Glomerular endothelial cell (primary cell): Measurements from ENCODE around the gene ACOX3. TPM values are rescaled to one million over a fixed set of nuclear protein-coding genes. Genes with fewer than 3 reads are reported as not detected.
"Not testable (repeated sequence)": the region's sequence is repeated elsewhere in the genome, so short reads cannot be mapped to it uniquely, and the experiment has no call there.

Experiments
- DNase-seq: peaks from one replicate; pipeline ENCODE4 v3.0.0-alpha.2; 2011; ENCODE audit warnings: low read depth, low spot score; ENCODE audit errors: extremely low read depth
- total RNA-seq: library from RNA; depleted of rRNA; stranded (reverse); fragments of >200 nt; gene quantifications from 2 replicates; pipeline ENCODE4 v1.2.3, GENCODE V29; 2015

ACOX3 gene
- total RNA-seq, 1 donor from 2014 or later = 31.5 TPM

DNA sequence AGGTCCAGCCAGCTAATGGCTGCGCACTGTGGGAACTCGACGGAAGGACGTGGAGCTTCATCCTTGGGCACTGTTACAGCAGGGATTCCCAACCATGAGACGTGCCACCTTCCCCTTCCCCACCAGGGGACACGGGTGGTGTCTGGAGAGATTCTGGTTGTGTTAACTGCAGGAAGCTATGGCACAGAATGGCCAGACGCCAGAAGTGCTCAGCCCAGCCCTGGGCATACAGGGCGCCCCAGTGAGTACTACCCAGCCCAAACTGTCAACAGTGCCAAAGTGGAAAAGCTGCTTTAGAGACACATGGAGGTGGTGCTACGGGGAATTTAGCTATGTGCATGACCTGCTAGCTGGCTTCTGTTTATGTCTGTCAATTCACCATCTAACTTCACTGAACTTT lies 32.8 kb downstream of the ACOX3 start:
- no peak for DNase-seq

DNA sequence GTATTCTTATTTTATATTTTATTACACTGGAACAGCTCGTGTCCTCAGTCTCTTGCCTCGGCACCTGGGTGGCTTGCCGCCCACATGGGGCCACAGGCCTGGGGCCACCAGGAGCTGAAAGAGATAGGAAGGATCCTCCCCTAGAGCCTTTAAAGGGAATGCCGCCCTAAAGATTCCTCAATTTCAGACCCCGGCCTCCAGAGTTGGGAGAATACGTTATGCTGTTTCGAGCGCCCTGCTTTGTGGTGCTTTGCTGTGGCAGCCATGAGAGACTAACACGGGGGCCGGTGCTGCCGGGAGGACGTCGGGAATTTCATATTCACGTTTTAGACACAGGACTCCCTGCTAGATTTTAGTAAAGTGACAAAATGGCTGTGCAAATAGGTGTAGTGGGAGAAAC lies 33.2 kb downstream of the ACOX3 start:
- DNase-seq = no peak

- not testable (repeated sequence) for DNase-seq
These were observed 33.6 kb downstream of the ACOX3 start for GRCh38 chr4:8406887-8407286.

DNA sequence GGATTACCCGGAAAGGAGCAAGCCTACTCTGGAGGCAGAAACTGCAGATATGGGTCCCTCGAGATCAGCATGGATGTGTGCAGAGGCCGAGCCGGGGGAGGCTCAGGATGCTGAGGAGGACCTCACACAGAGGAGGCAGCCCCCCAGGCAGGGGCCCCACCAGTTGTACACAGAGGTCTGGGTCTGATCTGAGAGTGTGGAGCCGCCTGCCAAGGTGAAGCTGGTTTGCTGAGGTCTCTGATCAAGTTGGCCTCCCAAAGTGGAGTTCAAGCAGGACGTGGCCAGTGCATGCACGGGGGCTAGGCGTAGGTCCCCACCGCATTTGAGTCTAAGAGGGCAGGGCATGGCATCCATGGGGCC lies 35.0 kb downstream of the ACOX3 start:
- DNase-seq = no peak

DNA sequence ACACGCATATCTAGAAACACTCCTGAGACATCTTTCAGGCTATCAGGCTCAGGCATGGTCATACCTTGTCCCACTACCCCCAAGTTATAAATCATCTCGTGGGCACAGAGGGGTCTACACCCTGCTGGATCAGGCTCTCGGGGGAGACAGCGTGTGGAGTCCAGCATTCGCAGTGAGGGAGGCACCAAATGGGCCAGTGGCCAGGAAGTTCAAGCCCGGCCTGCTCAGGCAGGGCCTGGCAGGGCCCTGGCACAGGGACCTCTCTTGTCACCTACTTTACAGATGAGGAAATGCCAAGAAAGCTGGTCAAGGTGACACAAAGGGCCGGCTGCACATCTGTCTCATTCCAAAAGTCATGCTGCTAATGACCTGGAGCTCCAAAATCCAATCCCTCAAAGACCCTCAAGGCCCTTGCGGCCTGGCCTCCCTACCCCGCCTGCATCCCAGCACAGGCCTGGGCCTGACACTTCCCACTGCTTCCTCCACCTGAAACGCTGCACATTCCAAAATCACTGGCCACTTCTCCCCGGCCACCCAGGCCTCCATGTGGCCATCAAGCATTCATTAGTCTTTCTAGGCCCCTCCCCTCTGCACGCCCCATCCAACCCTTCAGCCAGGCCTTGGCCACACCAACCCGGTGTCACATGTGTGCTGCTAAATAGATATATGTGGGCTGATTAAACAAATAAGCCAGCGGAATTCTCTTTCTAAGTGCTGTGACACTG lies 35.6 kb downstream of the ACOX3 start:
- no peak for DNase-seq

DNA sequence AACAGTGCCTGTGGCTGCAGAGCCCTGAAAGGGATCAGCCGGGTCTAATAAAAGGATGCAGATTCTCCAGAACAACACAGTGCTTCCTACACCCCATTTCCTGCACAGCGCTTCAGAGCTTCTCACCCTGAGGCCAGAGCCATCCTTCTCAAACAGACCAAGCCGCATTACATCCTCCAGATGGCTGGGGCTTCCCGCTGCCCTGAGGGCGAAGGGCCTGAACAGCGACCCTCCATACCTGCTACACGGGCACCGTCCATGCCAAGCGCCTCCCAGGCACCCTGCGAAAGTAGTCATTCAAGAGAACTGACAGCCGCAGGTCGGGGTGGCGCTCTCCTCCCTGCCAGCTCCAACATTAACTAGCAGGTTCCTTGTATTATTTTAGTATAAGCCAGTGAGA lies 36.5 kb downstream of the ACOX3 start:
- DNase-seq = no peak

DNA sequence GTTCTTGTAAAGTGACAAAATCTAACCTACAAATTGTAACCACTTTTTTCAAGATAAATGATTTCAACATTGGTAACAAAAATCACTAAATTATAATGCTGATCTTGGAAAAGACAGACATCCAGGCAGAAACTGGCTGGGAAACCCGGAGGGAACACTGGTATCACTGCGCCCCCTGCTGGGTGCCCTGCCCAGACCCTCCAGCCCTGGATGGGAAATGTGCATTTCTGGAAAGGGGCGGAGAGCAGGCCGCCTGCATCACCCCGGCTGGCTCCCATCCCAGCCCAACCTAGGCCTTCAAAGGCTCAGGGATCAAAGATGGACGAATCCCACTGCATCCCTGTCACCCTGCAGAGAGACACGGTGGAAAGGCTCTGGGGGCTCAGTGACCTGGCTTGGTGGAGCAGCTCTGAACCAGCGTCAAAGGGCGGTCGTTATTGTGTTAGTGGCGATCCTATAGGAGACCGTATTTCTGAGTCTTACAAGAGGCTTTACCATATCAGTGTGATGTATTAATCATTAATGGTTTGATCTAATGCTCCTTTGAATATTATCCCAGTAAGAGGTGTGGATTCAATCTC lies 37.3 kb downstream of the ACOX3 start:
- no peak for DNase-seq

DNA sequence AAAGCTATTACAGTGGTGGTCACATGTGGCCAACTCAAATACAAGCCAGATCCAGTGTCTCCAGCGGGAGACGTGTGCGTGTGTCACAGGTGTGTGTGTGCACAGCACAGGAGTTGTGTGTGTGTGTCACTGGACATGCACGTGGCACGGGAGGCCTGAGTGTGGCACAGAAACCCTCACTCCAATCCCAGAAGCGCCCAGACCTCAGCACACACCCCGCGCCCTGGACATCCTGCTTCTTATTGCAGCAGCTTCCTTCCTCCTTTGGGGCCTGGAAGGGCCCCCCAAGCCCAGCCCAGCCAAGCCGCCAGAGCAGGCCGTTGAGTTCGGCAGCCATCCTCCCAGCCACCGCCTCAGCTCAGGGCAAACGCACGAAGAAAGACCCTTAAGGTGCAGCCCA lies 37.9 kb downstream of the ACOX3 start:
- DNase-seq = no peak

- no peak for DNase-seq
These were observed 38.3 kb downstream of the ACOX3 start for GRCh38 chr4:8402181-8402597.

- DNase-seq = no peak
These were observed 38.9 kb downstream of the ACOX3 start for GRCh38 chr4:8401665-8402064.

DNA sequence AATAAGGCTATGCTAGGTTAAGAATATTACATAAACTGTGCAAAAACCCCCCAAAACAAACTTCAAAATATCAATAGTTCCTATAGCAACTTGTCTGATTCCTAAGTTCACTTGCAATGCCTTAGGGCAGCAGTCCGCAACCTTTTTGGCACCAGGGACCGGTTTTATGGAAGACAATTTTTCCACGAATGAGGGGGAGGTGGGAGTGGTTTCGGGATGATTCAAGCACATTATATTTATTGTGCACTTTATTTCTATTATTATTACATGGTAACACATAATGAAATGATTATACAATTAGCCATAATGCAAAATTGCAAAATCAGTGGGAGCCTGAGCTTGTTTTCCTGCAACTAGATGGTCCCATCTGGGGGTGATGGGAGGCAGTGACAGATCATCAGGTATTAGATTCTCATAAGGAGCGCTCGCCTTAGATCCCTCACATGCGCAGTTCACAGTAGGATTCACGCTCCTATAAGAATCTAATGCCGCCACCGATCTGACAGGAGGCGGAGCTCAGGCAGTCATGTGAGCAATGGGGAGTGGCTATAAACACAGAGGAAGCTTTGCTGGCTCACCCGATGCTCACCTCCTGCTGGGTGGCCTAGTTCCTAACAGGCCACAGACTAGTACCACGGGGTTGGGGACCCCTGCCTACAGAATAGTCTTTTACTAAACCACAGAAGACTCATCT lies 39.7 kb downstream of the ACOX3 start:
- no peak for DNase-seq

GRCh38 chr4:8399298-8399697 lies 41.2 kb downstream of the ACOX3 start:
- DNase-seq = no peak

GRCh38 chr4:8398347-8398746 lies 42.2 kb downstream of the ACOX3 start:
- no peak for DNase-seq

DNA sequence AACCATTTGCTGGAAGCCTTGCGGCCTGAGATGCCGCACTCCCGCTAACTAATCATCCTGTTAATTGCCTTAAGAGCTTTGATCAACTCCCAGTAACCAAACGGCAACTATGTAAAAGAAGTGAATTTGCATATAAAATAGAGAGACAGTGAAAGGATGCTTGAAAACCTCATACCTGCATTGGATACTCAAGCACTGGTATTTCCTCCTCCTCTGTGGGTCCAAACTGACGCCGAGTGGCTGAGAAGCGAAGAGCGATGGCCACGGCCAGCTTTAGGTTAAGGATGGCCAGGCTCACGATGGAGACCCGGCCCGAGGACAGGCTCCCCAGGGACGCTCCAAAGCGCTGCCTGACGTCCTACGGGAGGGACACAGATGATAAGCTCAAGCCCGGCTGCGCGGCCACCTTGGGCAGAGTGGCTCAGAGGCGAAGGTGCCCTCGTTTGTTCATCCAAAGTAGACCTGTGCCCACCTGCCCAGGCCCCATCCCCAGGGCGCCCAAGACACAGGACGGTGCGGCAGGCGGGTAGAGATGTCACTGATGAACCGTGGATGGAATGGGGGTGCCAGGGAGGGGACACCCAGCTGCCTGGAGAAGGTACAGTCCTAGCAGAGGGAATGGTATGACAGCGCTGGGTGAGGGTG lies 43.6 kb downstream of the ACOX3 start:
- no peak for DNase-seq

DNA sequence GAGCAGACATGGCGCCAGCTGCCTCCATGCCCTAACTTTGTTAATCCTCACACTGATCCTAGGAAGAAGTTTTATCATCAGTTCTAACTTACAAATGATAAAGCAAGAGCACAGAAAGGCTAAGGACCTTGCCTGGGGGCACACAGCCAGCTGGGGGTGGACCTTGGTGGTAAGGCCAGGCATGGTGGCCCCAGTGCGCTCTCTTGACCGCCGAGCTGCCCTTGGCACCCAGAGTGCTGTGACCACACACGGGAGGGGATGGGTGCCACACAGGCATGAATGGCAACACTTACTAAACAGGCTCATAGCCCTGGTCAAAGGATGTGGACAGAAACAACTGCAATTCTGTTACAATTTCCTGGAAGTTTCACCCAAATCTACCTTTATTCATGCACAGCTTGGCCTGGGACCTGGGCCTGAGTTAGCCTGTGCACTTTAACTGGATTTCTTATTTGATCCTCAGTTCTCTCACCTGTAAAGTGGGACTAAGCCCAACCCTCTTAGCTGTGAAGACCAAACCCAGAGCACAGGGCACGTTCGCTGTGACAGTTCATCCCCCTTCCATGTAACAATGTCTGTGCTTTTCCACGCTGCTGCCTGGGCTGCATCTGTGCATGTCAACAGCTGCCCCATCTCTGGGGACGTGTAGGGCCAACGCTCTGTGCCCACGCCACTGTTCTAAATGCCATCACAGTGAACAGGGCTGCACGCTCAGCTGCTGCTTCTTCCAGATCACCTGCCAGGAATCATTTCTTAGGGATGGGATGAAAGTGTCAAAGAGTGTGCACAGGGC lies 44.8 kb downstream of the ACOX3 start:
- DNase-seq = no peak

DNA sequence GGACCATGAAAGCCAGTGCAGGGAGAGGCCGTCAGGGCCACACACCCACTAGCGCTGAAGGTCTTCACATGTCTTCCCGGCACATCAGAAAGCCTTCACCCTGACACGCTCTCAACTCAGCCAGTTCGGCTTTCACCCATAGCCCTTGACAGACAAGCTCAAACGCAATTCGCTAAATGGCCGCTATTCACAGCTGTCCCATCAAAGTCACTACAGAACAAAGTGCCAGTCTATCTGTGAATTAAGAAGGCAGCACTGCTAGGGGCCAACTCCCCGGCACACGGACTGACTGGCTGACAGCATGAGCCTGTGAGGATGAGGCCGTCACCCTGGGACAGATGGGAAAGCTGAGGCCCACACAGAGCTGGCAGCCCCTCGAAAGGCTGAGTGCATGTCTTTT lies 45.7 kb downstream of the ACOX3 start:
- DNase-seq = no peak

DNA sequence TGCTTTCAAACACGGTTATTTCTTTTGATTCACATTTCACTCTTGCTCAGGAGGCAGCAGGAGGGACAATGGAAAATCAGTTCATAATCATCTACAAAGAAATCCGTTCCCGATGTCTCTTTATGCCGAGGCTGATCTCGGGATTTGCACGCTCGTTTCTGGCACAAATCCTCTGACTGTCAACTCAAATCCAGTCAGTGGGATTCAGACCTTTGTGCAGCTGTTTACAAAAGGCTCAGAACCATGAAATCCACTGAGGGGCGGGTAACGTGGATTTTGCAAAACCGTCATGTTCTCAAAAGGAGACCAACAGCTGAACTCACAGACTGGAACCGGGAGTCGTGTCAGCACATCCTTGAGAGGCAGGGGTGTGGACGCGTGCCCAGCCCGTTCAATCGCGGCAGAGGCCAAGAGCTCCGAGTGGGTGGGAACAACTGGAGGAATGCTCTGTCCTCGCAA lies 46.4 kb downstream of the ACOX3 start:
- DNase-seq = no peak

DNA sequence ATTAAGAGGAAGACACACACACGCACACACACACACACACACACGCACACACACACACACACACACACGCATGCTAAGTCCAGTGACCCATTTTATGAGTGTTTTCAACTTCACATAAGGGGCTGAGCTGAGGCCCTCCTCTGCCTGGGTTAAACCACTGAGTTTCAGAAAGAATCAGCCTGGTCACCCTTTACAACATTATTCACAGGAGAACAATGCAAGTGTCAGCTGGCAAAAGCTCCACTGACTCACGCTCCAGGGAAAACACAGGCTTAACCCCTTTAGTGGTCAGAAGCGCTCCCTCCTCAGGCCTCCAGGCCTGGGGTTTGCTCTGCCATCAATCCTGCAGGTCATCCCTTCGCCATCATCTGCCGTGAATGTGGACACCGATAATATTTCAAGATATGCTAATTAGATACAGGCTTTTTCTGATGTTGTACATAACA lies 46.9 kb downstream of the ACOX3 start:
- DNase-seq = peak; percentile 88

GRCh38 chr4:8392591-8393190 lies 47.8 kb downstream of the ACOX3 start:
- DNase-seq = no peak

- DNase-seq = peak; percentile 57
These were observed 48.6 kb downstream of the ACOX3 start for GRCh38 chr4:8391972-8392371.
